ENCODE results near the gene ADSS2. TPM values are rescaled to one million over a fixed set of nuclear protein-coding genes. Genes with fewer than 3 reads are reported as not detected.

Gene ADSS2
- total and polyA plus RNA-seq, 2 of the 4 experiments (the other 2 are of a cell fraction): 14.9 to 30.1 TPM

- DNase-seq: no peak
- no CpG with 5 or more reads among the region's 3 CpGs for WGBS, 2 experiments (ENCODE audit: extremely low coverage in 2 of 2, insufficient read length in 1 of 2)
- Histone ChIP-seq H3K4me1 (ENCODE audit: control insufficient read depth, insufficient read depth, low read length) (no peaks in the 10 kb centered on the region), H2BK5ac (ENCODE audit: low read depth, low read length, poor library complexity, severe bottlenecking) (no peak overlapping the region), H4K20me1 (ENCODE audit: insufficient read depth, low read length) (no peaks in the 10 kb centered on the region), H2AFZ (replicated peaks; ENCODE audit: low read length, poor library complexity) (no peak overlapping the region), H3K27me3 (ENCODE audit: control insufficient read depth, insufficient read depth, low read length) (no peaks in the 10 kb centered on the region), H3K23ac (ENCODE audit: low read depth, low read length) (no peak overlapping the region), H4K5ac (ENCODE audit: low read depth, low read length) (no peak overlapping the region), H3K14ac (replicated peaks; ENCODE audit: low read depth, low read length) (no peak overlapping the region), H3K4me3 (ENCODE audit: insufficient read depth, low read depth, low read length) (no peak overlapping the region), H3K79me1 (ENCODE audit: low read depth in 1 of 2, low read length in 2 of 2) (peaks cover 0 to 6% of the 10 kb centered on the region in 2 experiments; a peak in 3 of 4 replicates), H3K36me3 (ENCODE audit: control insufficient read depth, insufficient read depth, low read length) (peaks cover 38% of the 10 kb centered on the region), H3K9me1 (ENCODE audit: insufficient read depth, low read length) (peaks cover 3% of the 10 kb centered on the region; the same call in 1 of the 2 replicates), H3K9me3 (ENCODE audit: control insufficient read depth, insufficient read depth, low read length) (no peaks in the 10 kb centered on the region), H2BK15ac (ENCODE audit: low read depth, low read length) (no peak overlapping the region), H3K9ac (ENCODE audit: low read depth, low read length) (no peak overlapping the region), H3K4me2 (ENCODE audit: low read depth, low read length) (no peak overlapping the region), H3K27ac (ENCODE audit: insufficient read depth, low read length) (no peak overlapping the region), H4K91ac (ENCODE audit: insufficient read depth, low read depth, low read length) (no peak overlapping the region), H2BK120ac (ENCODE audit: low read depth, low read length) (no peak overlapping the region), H2BK20ac (ENCODE audit: low read depth, low read length) (no peak overlapping the region), H4K8ac (ENCODE audit: low read depth in 2 of 2, low read length in 2 of 2) (no peak overlapping the region), H3K56ac (ENCODE audit: extremely low read depth, insufficient read depth, low read length) (no peak overlapping the region), H2AK5ac (ENCODE audit: low read depth, low read length) (no peak overlapping the region), H2AK9ac (replicated peaks; ENCODE audit: low read depth, low read length, poor library complexity) (no peak overlapping the region), H3K4ac (ENCODE audit: low read depth, low read length) (no peak overlapping the region), H3K18ac (ENCODE audit: low read depth, low read length) (no peak overlapping the region)
- dilution Hi-C loops (cut with HindIII; ENCODE audit: low sequenced_read_pairs, unreplicated experiment): no loop called here
- in situ Hi-C loops (cut with MboI; ENCODE audit: low sequenced_read_pairs): no loop called here
- ATAC-seq (ENCODE audit: low read depth): no peak
- BruUV-seq (replicated peaks): no TSS peak
- intact Hi-C loops (cut with micrococcal nuclease): no loop called here
- ChIA-PET CTCF (interaction anchor here (1.1 to 1.4 kb wide), 4 partner anchors 12 to 140 kb away, joined by 3 to 5 read pairs (median 4); no protein-coding TSS in a partner anchor), POLR2A (ENCODE audit: unreplicated experiment) (no interaction called here)
- TF ChIP-seq RAD21 (IDR thresholded peaks at IDR 0.05; ENCODE audit: low read length) (no peak), CEBPB (IDR thresholded peaks at IDR 0.05; ENCODE audit: low read depth, low read length) (no peak), NFE2L2 (IDR thresholded peaks at IDR 0.05; ENCODE audit: low read depth, low read length) (no peak)
Observed at GRCh38 chr1:244413736-244414135, 38.0 kb downstream of the ADSS2 start.

Data from IMR-90 (cell line).